PC-3 (cell line): ENCODE measurements around the gene HPSE2. TPM values are rescaled to one million over a fixed set of nuclear protein-coding genes. Genes with fewer than 3 reads are reported as not detected.

ENCODE experiments used
- ATAC-seq: fragments of 200-7000 bp; cut with Tn5 transposase; 2 replicates; pipeline ENCODE4 v1.9.1; 2020; ENCODE audit warnings: mild to moderate bottlenecking, moderate library complexity
- BruUV-seq: library from RNA; stranded (reverse); fragments of 400-500 nt; replicated peaks from 2 replicates; lab custom pipeline; 2021; lab: Mats Ljungman, UMichigan
- CTCF ChIA-PET: fragments of 300-600 bp; sonication (Branson Sonifier 250); formaldehyde crosslinking; loops from one replicate; lab custom pipeline; 2022; ENCODE audit warnings: antibody characterized with exemption; lab: Charles Lee
- POLR2A ChIA-PET: fragments of 300-600 bp; sonication (Branson Sonifier 250); formaldehyde crosslinking; loops from one replicate; lab custom pipeline; 2022; ENCODE audit warnings: antibody characterized with exemption; ENCODE audit not compliant: unreplicated experiment; lab: Charles Lee
- DNase-seq: peaks from one replicate; pipeline ENCODE4 v3.0.0-alpha.2; 2015
- H2AFZ ChIP-seq: fragments of 300-600 bp; sonication (generic); 2 replicates; pipeline ENCODE4 v1.6.0; 2016; ENCODE audit warnings: antibody characterized with exemption, low read length
- H3F3A ChIP-seq: fragments of 300-600 bp; sonication (generic); one replicate; pipeline ENCODE4 v1.6.0; 2017; ENCODE audit warnings: antibody characterized with exemption, low read length, control low read depth, mild to moderate bottlenecking; ENCODE audit not compliant: unreplicated experiment
- H3K27ac ChIP-seq: fragments of 300-600 bp; sonication (generic); 2 replicates; pipeline ENCODE4 v1.5.1; 2016; ENCODE audit warnings: mild to moderate bottlenecking, low read length
- H3K27me3 ChIP-seq: fragments of 300-600 bp; sonication (generic); 2 replicates; pipeline ENCODE4 v1.6.1; 2016; ENCODE audit warnings: low read length, mixed read lengths
- H3K36me3 ChIP-seq: fragments of 300-600 bp; sonication (generic); 2 replicates; pipeline ENCODE4 v1.6.1; 2016; ENCODE audit warnings: low read depth, mixed run types, low read length, mixed read lengths
- H3K4me1 ChIP-seq: fragments of 300-600 bp; sonication (generic); 2 replicates; pipeline ENCODE4 v1.5.1; 2016; ENCODE audit warnings: low read length; ENCODE audit not compliant: insufficient read depth
- H3K4me2 ChIP-seq: fragments of 300-600 bp; sonication (generic); 2 replicates; pipeline ENCODE4 v1.6.0; 2016; ENCODE audit warnings: low read length
- H3K4me3 ChIP-seq: fragments of 300-600 bp; sonication (generic); 2 replicates; pipeline ENCODE4 v1.5.1; 2016; ENCODE audit warnings: mild to moderate bottlenecking, low read length, mixed read lengths
- H3K79me2 ChIP-seq: fragments of 300-600 bp; sonication (generic); 2 replicates; pipeline ENCODE4 v1.6.1; 2017; ENCODE audit warnings: low read length, mixed read lengths
- H3K9ac ChIP-seq: fragments of 300-600 bp; sonication (generic); 2 replicates; pipeline ENCODE4 v1.6.0; 2016; ENCODE audit warnings: mild to moderate bottlenecking, low read length
- H3K9me2 ChIP-seq: fragments of 300-600 bp; sonication (generic); replicated peaks from 2 replicates; pipeline ENCODE4 v1.6.1; 2016; ENCODE audit warnings: mixed run types, low read length, mixed read lengths
- H3K9me3 ChIP-seq: fragments of 300-600 bp; sonication (generic); 2 replicates; pipeline ENCODE4 v1.6.1; 2016; ENCODE audit warnings: low read length, mixed read lengths
- H4K20me1 ChIP-seq: fragments of 300-600 bp; sonication (generic); 2 replicates; pipeline ENCODE4 v1.6.1; 2016; ENCODE audit warnings: low read length, mixed read lengths
- CTCF ChIP-seq: fragments of 300-600 bp; sonication (generic); conservative IDR thresholded peaks from 2 replicates; pipeline ENCODE4 v1.5.1; 2017; ENCODE audit warnings: antibody characterized with exemption, low read depth, mild to moderate bottlenecking, low read length
- EZH2 ChIP-seq: fragments of 300-600 bp; sonication (generic); IDR thresholded peaks from one replicate; pipeline ENCODE4 v1.6.1; 2017; ENCODE audit warnings: antibody characterized with exemption, mild to moderate bottlenecking, low read length; ENCODE audit not compliant: unreplicated experiment
- EZH2phosphoT487 ChIP-seq: fragments of 300-600 bp; sonication (generic); IDR thresholded peaks from 2 replicates; pipeline ENCODE4 v1.6.1; 2018; ENCODE audit warnings: mild to moderate bottlenecking, antibody characterized with exemption, low read length, borderline replicate concordance
- intact Hi-C: fragments of 100-400 bp; cut with micrococcal nuclease; formaldehyde crosslinking; loops from 2 replicates; pipeline ENCODE4 v1.9.0; 2023
- total RNA-seq: library from RNA; depleted of rRNA; stranded (reverse); fragments of >200 nt; gene quantifications from 2 replicates; pipeline ENCODE4 v1.2.3, GENCODE V29; 2014

HPSE2 gene
- total RNA-seq, 1 experiment from 2014 or later: 0.15 TPM

- no peak overlapping the region for H3K4me3 ChIP-seq
- H3K4me2 ChIP-seq: no peak overlapping the region
Measured at GRCh38 chr10:99234791-99235657, 628 bp downstream of the HPSE2 start.

GRCh38 chr10:99234041-99234790, 1.4 kb downstream of the HPSE2 start:
- CTCF ChIA-PET: no interaction called here
- no peak overlapping the region for H2AFZ ChIP-seq
- intact Hi-C loops: no loop called here
- H3K4me1 ChIP-seq: no peaks in the 10 kb centered on the region
- H3K9me3 ChIP-seq: no peaks in the 10 kb centered on the region
- no peak overlapping the region for H3K4me2 ChIP-seq
- TF ChIP-seq EZH2 (no peak), CTCF (no peak), EZH2phosphoT487 (no peak)
- DNase-seq: no peak
- H3K9me2 ChIP-seq: no peaks in the 10 kb centered on the region
- no TSS peak for BruUV-seq
- H3K27me3 ChIP-seq: peaks cover 82% of the 10 kb centered on the region
- no peaks in the 10 kb centered on the region for H3K79me2 ChIP-seq
- no peak overlapping the region for H3K4me3 ChIP-seq
- H4K20me1 ChIP-seq: no peaks in the 10 kb centered on the region
- no peaks in the 10 kb centered on the region for H3K36me3 ChIP-seq
- H3K27ac ChIP-seq: no peak overlapping the region
- H3F3A ChIP-seq: no peaks in the 10 kb centered on the region
- no peak overlapping the region for H3K9ac ChIP-seq
- no peak for ATAC-seq
- POLR2A ChIA-PET: no interaction called here

More at GRCh38 chr10:99234791-99235657, 628 bp downstream of the HPSE2 start:
- Histone ChIP-seq H3K9me2 (no peaks in the 10 kb centered on the region), H3K27me3 (peaks cover 74% of the 10 kb centered on the region), H4K20me1 (no peaks in the 10 kb centered on the region), H3K4me1 (no peaks in the 10 kb centered on the region), H3K9ac (no peak overlapping the region), H3K9me3 (no peaks in the 10 kb centered on the region), H2AFZ (no peak overlapping the region), H3K27ac (no peak overlapping the region), H3K36me3 (no peaks in the 10 kb centered on the region), H3F3A (no peaks in the 10 kb centered on the region), H3K79me2 (no peaks in the 10 kb centered on the region)
- no peak for ATAC-seq
- TF ChIP-seq CTCF: no peak
- TF ChIP-seq EZH2: no peak
- TF ChIP-seq EZH2phosphoT487: no peak
- POLR2A ChIA-PET: no interaction called here
- intact Hi-C loops: no loop called here
- no peak for DNase-seq
- CTCF ChIA-PET: no interaction called here
- no TSS peak for BruUV-seq

GRCh38 chr10:99233689-99234037, 2.0 kb downstream of the HPSE2 start:
- no peaks in the 10 kb centered on the region for H3K4me1 ChIP-seq
- intact Hi-C loops: no loop called here
- DNase-seq: no peak
- no peaks in the 10 kb centered on the region for H3K9me2 ChIP-seq
- ChIA-PET POLR2A (no interaction called here), CTCF (no interaction called here)
- peaks cover 85% of the 10 kb centered on the region for H3K27me3 ChIP-seq
- H3K4me2 ChIP-seq: no peak overlapping the region
- no peaks in the 10 kb centered on the region for H3F3A ChIP-seq
- H3K9me3 ChIP-seq: no peaks in the 10 kb centered on the region
- H3K27ac ChIP-seq: no peak overlapping the region
- BruUV-seq: no TSS peak
- no peaks in the 10 kb centered on the region for H3K79me2 ChIP-seq
- H3K36me3 ChIP-seq: no peaks in the 10 kb centered on the region
- no peak for TF ChIP-seq EZH2phosphoT487
- no peak for TF ChIP-seq CTCF
- TF ChIP-seq EZH2: no peak
- no peak overlapping the region for H2AFZ ChIP-seq
- ATAC-seq: no peak
- H3K4me3 ChIP-seq: no peak overlapping the region
- no peaks in the 10 kb centered on the region for H4K20me1 ChIP-seq
- no peak overlapping the region for H3K9ac ChIP-seq
